ENCODE data around the gene WDR73.

DNA sequence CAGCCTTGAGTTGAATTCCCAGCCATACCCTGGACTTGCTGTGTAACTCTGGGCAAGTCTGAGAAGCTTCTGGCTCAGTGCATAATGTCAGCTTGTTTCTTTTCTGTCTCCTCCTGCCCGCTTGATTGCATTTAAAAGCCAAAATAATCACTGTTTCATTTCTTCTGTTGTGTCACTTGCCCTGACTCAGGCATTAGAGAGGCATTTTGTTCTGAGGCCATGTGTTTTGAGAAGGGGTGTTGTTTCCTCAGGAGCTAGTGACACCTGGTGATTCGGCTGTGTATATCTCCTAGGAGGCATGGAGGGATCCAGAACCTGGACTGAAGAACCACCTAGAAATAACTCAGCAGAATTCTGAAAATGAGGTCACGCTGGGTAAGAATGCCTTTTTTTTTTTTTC lies 16.0 kb downstream of the WDR73 start:
- TF ChIP-seq, protein P1, sequence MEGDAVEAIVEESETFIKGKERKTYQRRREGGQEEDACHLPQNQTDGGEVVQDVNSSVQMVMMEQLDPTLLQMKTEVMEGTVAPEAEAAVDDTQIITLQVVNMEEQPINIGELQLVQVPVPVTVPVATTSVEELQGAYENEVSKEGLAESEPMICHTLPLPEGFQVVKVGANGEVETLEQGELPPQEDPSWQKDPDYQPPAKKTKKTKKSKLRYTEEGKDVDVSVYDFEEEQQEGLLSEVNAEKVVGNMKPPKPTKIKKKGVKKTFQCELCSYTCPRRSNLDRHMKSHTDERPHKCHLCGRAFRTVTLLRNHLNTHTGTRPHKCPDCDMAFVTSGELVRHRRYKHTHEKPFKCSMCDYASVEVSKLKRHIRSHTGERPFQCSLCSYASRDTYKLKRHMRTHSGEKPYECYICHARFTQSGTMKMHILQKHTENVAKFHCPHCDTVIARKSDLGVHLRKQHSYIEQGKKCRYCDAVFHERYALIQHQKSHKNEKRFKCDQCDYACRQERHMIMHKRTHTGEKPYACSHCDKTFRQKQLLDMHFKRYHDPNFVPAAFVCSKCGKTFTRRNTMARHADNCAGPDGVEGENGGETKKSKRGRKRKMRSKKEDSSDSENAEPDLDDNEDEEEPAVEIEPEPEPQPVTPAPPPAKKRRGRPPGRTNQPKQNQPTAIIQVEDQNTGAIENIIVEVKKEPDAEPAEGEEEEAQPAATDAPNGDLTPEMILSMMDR (IDR thresholded peaks at IDR 0.05): no peak
- TF ChIP-seq POLR2A (IDR thresholded peaks at IDR 0.05): no peak
